ENCODE results near the gene SLC6A15. TPM values are rescaled to one million over a fixed set of nuclear protein-coding genes. Genes with fewer than 3 reads are reported as not detected.

SLC6A15 gene
- total RNA-seq, 1 experiment from 2014 or later: 11.0 TPM

- POLR2A ChIA-PET (ENCODE audit: low non-redundant PET): no interaction called here
- no peaks in the 10 kb centered on the region for H3K4me1 ChIP-seq (ENCODE audit: insufficient read depth, low read length, poor library complexity, severe bottlenecking)
- CTCF ChIA-PET: no interaction called here
- no peak overlapping the region for H3K4me3 ChIP-seq (ENCODE audit: low read depth, low read length, poor library complexity, severe bottlenecking)
- no peak for TF ChIP-seq CTCF (conservative IDR thresholded peaks at IDR 0.05; ENCODE audit: low read depth, low read length)
- no peak for TF ChIP-seq EZH2 (IDR thresholded peaks at IDR 0.05; ENCODE audit: borderline replicate concordance, low read depth, low read length, poor library complexity, severe bottlenecking)
- H3K27me3 ChIP-seq (replicated peaks; ENCODE audit: insufficient read depth, low read depth, low read length, poor library complexity): no peaks in the 10 kb centered on the region
- no peaks in the 10 kb centered on the region for H3K36me3 ChIP-seq (ENCODE audit: insufficient read depth, low read length, poor library complexity, severe bottlenecking)
- intact Hi-C loops (cut with micrococcal nuclease; ENCODE audit: unreplicated experiment): no loop called here
- H3K9me3 ChIP-seq (ENCODE audit: low read depth, low read length, poor library complexity, severe bottlenecking): no peaks in the 10 kb centered on the region
- H3K27ac ChIP-seq (ENCODE audit: low read depth, low read length, poor library complexity, severe bottlenecking): no peak overlapping the region
- BruUV-seq (replicated peaks): no TSS peak
- DNase-seq (ENCODE audit: low spot score): no peak
Measured at GRCh38 chr12:84825149-84825548, 87.5 kb downstream of the SLC6A15 start.

GRCh38 chr12:84822525-84822924 lies 90.1 kb downstream of the SLC6A15 start:
- no peak overlapping the region for H3K4me3 ChIP-seq (ENCODE audit: low read depth, low read length, poor library complexity, severe bottlenecking)
- TF ChIP-seq CTCF (conservative IDR thresholded peaks at IDR 0.05; ENCODE audit: low read depth, low read length): no peak
- no peak for TF ChIP-seq EZH2 (IDR thresholded peaks at IDR 0.05; ENCODE audit: borderline replicate concordance, low read depth, low read length, poor library complexity, severe bottlenecking)
- ChIA-PET CTCF (no interaction called here), POLR2A (ENCODE audit: low non-redundant PET) (no interaction called here)
- H3K27me3 ChIP-seq (replicated peaks; ENCODE audit: insufficient read depth, low read depth, low read length, poor library complexity): no peaks in the 10 kb centered on the region
- no peaks in the 10 kb centered on the region for H3K4me1 ChIP-seq (ENCODE audit: insufficient read depth, low read length, poor library complexity, severe bottlenecking)
- no peaks in the 10 kb centered on the region for H3K9me3 ChIP-seq (ENCODE audit: low read depth, low read length, poor library complexity, severe bottlenecking)
- no peak overlapping the region for H3K27ac ChIP-seq (ENCODE audit: low read depth, low read length, poor library complexity, severe bottlenecking)
- no TSS peak for BruUV-seq (replicated peaks)
- intact Hi-C loops (cut with micrococcal nuclease; ENCODE audit: unreplicated experiment): no loop called here
- H3K36me3 ChIP-seq (ENCODE audit: insufficient read depth, low read length, poor library complexity, severe bottlenecking): no peaks in the 10 kb centered on the region
- DNase-seq (ENCODE audit: low spot score): no peak

- intact Hi-C loops (cut with micrococcal nuclease; ENCODE audit: unreplicated experiment): no loop called here
- H3K36me3 ChIP-seq (ENCODE audit: insufficient read depth, low read length, poor library complexity, severe bottlenecking): no peaks in the 10 kb centered on the region
Measured at GRCh38 chr12:84816916-84817695, 95.5 kb downstream of the SLC6A15 start.

More at GRCh38 chr12:84816916-84817695, 95.5 kb downstream of the SLC6A15 start:
- Histone ChIP-seq H3K9me3 (ENCODE audit: low read depth, low read length, poor library complexity, severe bottlenecking) (no peaks in the 10 kb centered on the region), H3K4me3 (ENCODE audit: low read depth, low read length, poor library complexity, severe bottlenecking) (no peak overlapping the region), H3K4me1 (ENCODE audit: insufficient read depth, low read length, poor library complexity, severe bottlenecking) (no peaks in the 10 kb centered on the region), H3K27ac (ENCODE audit: low read depth, low read length, poor library complexity, severe bottlenecking) (no peak overlapping the region), H3K27me3 (replicated peaks; ENCODE audit: insufficient read depth, low read depth, low read length, poor library complexity) (no peaks in the 10 kb centered on the region)
- TF ChIP-seq EZH2 (IDR thresholded peaks at IDR 0.05; ENCODE audit: borderline replicate concordance, low read depth, low read length, poor library complexity, severe bottlenecking) (no peak), CTCF (conservative IDR thresholded peaks at IDR 0.05; ENCODE audit: low read depth, low read length) (no peak)
- DNase-seq (ENCODE audit: low spot score): no peak
- POLR2A ChIA-PET (ENCODE audit: low non-redundant PET): no interaction called here
- BruUV-seq (replicated peaks): no TSS peak
- CTCF ChIA-PET: no interaction called here
